Stimulated activated CD8-positive, alpha-beta memory T cell treated with anti-CD3 and anti-CD28 coated beads, Interleukin-7, amount 100 ng/mL, for 24 hours (primary cell): ENCODE data around the gene C20orf141.
"Not testable (repeated sequence)": the region's sequence is repeated elsewhere in the genome, so short reads cannot be mapped to it uniquely, and the experiment has no call there.

ENCODE experiments used
- DNase-seq: peaks from one replicate; pipeline ENCODE4 v3.0.0-alpha.2; 2020; ENCODE audit warnings: low read depth

C20orf141 gene

DNA sequence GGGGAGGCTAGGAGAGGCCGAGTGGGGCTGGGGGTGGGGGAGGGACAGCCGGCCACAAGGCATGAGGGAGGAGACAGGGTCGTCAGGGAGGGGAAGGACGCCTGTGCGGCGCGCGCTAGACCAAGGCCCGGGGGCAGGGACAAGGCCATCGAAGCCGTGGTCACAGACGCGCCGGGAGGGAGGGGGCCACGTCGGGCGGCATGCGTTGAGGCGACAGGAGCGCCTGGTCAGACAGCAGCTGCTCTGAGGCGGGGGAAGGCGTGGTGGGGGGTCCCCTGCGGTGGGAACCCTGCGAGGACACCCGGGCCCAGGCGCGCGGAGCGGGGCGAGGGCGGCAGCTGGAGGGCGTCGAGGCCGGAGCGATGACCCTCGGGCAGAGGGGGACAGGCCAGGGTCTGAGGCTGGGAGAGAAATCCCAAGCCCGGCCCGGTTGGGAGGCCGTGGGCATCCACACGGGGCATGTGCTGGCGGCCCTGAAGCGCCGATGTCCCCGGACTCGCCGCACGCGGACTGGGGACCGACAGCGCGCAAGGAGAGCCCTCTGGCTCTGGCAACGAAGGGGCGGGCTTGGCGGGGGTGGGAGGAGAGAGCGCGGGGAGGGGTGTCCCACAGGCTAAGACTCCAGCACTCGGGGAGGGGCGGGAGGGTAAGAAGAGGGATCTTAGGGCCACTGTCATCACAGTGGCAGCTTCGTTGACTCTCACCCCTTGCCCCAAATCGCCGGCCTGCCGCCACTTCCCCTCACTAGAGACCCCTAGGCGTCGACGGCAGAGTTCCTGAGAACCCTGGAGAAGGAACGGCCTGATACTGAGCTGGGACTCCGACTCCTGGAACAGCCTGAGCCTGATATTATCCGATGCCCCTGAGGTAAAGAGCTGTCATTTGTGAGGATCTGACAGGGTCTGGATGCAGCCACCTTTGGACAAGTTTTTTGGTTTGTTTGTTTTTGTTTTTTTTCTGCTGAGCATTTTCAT is 6.4 kb downstream of the C20orf141 start:
- DNase-seq = no peak

DNA sequence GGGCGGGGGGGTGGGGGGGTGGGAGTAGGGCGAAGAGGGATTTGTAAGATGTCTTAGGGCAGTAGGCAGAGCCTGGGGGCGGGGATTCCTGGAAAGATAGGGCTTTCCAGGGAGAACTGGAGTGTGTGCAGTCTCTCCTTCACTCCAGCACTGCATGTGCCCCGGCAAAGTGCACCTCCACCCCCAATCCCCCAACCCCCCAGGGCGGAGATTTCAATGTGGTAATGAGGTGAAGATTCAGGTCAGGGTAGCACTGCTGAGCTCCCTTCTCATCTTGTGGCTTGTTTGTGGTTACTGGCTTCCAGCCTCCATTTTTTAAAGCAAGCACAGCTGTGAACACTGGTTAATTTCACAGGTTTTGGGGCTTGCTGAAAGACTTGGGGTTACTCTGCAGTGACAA is 7.3 kb downstream of the C20orf141 start:
- no peak for DNase-seq

DNA sequence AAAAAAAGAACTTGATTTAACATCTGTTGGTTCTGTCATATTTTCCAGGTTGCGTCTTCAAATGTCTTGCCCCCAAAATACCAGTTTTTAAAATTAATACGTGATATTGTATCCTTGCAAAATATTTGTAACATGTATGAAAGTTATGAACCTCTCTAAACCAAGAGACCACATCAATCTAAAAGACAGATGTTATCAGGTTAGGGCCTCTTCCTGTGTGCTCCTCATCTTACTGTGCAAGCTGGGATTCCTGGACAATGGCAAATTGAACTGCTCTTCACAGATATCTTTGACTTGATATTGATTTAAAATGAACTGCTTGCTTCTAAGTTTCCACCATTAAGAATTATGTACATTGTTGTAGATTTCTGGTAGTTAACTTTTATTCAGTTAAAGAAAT is 11.0 kb downstream of the C20orf141 start:
- DNase-seq = no peak

DNA sequence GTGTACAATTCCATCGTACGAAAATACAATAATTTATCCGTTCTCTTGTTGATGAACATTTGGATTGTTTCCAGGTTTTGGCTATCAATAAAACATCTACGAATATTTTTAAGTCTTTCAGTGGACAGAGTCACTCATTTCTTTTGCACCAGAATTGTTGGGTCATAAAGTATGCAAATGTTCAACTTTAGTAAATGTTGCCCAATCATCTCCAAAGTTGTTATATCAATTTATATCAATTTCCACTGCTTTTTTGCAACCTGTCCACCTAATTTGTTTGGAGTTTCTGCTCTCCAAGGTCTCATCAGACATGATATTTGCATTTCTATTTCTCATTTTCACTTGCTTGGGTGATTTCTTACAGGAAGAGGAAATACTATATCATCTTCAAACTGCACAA is 11.9 kb downstream of the C20orf141 start:
- no peak for DNase-seq

DNA sequence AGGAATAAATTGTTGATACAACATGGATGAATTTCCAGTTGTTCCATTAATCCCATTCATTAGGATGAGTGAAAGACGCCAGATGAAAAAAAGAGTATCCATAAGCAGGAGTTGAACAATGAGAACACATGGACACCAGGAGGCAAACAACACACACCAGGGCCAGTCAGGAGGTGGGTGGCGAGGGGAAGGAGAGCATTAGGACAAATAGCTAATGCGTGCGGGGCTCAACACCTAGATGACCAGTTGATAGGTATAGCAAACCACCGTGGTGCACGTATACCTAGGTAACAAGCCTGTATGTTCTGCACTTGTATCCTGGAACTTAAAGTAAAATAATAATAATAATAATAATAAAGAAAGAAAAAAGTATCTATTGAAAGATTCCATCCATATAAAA is 14.6 kb downstream of the C20orf141 start:
- no peak for DNase-seq

DNA sequence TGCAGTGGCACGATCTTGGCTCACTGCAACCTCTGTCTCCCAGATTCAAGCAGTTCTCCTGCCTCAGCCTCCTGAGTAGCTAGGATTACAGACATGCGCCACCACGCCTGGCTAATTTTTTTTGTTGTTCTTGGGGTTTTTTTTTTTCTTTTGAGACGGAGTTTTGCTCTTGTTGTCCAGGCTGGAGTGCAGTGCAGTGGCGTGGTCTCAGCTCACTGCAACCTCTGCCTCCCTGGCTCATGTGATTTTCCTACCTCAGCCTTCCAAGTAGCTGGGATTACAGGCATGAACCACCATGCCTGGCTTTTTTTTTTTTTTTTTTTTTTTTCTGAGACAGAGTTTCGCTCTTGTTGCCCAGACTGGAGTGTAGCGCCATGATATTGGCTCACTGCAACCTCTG is 16.4 kb downstream of the C20orf141 start:
- DNase-seq = not testable (repeated sequence)

DNA sequence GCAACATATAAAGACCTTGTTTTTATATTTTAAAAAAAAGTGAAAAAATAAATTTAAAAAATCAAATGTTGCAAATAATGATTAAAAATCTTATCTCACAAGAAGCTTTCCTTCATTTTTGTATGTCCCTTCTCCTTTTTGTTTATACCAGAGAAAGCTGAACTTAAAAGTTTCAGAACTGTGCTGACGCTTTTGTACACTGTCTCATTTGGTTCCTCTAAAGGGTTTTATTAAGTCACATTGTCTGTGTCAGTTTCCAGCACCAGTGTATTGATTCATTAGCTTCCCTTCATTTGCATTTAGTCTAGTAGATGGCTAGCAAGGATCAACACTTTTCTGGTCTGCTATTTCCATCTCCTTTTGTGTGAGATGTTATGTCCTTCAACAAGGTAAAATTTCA is 19.0 kb downstream of the C20orf141 start:
- no peak for DNase-seq

DNA sequence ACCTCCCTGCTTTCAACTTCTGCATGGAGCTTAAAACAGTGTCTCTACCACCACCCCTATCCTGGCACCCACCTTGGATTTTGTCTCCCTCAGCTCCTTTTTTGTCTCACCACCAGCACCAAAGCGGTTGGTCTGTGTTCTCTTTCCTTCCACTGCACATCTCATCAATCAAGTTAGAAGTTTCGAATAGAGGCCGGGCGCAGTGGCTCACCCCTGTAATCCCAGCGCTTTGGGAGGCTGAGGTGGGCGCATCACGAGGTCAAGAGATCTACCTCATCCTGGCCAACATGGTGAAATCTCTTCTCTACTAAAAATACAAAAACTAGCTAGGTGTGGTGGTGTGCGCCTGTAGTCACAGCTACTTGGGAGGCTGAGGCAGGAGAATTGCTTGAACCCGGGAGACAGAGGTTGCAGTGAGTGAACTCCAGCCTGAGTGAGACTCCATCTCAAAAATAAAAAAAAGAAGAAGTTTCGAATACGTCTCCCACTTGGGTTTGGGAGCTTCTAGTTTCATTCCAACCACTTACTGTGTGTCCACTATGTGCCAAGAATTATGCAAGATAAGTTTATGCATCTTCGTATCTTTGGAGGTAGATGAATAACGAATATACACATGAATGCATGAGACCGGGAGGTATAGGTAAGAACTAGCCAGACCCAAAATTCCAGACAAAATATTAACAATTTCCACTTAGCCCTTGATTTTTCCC is 19.8 kb downstream of the C20orf141 start:
- no peak for DNase-seq

DNA sequence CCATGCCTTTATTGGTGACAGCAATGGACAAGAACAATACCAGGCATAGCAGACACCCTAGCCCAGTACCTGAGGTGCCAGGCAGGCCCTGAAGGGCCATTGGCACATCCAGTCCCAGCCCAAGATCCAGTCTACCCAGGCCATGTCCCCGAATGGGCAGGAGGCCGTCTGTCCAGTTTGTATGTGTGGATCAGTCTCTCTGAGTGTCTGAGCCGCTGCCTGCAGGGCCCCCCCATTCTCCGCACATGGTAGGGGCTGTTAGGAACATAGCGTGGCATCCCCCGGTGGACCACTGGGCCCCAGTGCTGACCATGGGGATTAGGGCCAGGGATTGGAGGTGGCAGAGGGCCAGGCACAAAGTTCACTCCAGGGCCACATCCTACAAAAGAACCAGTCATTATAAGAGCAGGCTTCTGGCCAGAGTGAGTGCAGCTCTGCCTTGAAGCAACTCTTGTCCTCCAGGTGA is 20.6 kb downstream of the C20orf141 start:
- DNase-seq = no peak

DNA sequence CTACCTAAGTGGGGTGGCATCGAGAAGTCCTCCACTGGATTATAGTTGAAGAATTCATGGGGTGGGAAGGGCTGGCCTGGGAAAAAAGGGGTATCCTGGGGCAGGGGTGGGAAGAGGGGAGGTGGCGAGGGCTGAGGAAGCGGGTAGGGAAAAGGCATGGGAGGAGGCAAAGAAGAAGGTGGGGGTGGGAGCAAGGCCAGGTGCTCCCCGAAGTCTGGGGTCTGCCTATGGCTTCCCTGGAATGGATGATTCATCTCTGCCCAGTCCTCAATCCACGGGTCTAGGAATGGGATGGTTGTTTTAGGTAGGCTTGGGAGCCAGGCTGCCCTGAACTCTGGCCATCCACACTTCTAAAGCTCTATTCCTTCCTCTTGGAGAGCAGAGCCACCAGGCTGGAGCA is 21.2 kb downstream of the C20orf141 start:
- no peak for DNase-seq

DNA sequence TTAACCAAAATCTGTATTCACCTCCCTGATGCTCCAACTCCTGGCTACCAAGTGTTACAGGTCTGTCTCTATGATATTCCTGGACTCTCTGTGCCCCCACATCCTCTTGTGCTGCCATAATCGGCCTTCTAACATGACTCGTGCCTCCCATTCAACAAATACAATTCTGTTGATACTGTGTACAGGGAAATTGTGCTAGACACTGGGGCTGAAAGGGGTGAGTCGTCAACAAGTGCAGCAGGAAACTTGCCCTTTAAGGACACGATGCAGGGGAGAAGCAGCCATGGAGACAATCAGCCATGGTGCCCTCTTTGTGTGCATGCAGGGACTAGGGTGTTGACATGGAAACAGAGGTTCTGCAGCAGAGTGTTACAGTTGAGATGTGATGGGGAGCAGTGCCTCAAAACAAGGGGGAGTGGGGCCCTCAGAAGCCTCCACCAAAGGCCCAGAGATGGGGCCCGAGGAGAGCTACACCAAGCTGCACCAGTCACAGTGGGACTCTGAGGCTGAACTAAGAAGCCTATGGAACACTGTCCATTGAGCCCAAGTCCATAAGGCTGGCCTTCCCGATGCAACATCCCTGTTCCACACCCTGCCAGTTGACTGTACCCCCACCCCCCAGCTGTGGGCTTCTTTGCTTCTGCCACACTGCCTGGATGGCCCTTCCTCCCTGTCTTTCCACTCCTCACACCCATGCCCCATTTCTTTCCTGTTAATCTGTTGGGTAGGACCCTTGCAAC is 22.6 kb downstream of the C20orf141 start:
- DNase-seq = no peak

DNA sequence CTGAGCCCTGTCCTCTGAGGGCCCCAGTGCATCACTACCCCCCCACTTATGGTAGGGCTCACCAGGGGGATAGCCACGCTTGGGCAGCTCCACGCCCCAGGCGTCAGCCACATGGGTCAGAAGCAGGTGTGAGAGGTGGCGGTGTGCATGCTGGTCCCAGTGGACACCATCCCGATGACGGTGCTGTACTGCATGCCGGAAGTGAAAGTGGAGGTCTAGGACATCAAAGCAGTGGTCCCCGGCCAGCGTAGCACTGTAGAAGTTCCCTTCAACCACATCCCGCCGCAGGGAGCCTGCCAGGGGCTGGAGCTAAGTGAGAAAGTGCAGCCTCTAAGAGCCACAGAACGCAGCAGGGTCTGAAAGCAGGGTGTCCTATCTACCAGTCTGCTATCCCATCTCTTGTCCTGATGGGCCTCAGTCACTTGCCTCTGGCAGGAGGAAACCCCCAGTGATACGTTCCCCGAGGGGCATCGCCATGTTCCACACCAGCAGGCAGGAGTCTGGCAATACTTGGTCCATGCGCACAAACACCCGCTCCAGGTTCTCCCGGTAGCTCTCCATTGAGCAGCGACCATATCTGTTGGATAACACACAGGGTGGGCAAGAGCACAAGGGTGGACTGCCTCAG is 23.5 kb downstream of the C20orf141 start:
- DNase-seq = no peak

DNA sequence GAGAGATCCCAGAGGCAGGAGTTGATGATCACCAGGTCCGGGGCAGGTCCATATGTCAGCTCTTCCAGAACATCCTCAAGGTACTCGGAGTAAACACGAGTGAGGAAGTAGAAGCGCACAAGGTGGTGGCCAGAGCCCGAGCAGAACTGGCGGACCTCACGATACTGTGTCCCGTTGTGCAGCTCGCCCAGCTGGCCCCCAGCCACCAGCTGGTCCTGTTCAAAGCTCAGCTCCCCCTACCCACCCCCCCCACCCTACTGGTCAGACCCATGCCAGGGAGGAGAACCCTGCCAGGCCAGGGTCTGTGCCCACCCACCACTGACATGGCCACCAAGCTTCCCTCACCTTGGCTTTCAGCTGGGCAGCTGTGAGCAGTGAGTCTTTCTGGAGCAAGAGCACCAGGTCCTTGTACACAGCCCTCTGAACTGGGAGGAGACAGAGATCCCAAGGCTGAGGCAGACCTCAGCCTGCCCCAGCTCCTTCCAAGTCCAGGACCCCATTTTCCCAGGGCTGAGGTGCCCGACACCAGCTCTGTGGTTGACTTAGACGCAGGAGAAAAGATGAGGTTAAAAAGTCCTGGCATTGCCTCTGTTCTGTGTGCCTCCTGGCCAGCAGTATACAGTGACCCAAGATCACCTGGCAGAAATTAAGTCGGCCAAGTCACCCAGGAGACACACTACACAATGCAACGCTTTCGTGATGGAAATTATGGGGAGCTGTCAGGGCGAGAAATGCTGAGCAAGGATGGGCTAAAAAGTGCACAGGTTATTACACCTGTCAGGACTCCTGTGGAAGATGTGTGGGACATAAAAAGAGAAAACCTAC is 24.3 kb downstream of the C20orf141 start:
- DNase-seq = no peak

DNA sequence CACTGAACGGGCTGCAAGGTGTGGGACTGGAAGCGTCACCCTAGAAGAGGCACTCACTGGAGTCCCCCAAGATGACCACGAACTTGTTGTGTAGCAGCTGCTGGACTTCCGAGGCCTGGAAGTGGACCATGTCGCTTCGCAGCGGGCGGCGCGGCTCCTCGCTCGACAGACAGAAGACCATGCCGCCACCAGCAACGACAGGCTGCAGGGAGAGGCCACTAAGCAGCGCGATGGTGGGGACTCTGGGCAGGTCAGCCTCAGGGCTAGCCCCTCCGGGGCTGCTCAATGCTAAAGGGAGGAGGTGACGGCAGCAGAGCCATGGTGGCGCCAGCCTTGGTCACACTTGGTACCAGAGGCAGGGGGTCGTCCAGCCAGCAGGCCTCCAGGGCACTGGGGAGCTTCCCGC is 24.9 kb downstream of the C20orf141 start:
- no peak for DNase-seq

DNA sequence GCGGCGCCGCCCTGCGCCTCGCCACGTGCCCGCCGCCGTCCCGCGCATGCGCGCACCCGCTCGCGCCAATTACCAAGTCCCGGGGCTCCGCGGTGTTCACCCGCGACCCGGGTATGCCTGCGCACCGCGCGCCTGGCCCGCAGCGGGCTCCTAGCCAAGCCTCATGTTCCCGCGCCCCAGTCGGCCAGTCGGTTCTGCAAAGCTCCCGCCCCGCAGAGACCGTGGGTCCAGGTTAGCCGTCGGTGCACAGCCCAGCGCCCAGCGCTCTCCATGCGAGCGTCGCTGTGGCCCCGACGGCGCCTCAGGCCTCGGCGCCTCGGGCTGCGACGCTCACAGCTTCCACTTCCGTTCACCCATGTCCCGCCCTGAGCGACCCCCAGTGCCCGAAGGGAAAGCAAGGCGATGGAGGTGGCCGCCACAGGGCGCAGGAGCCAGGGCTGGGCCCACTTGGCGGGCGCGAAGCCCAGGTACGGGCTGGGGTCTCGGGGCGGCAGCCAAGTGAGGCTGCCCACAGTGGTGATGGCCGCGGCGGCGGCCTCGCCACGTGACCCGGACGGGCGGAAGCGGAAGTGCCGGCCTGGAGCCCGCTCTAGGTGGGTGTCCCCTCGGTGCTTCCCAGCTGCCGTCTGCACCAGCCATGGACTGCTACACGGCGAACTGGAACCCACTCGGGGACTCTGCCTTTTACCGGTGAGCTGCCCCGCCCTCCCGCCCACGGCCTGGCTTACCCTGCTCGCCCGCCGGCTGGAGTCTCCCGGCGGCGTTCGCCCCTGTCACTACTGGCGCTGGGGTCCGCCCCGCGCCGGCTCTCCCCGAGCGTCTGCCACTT is 25.6 kb downstream of the C20orf141 start, which contains the start of the genes PCED1A and VPS16:
TSS of gene PCED1A (minus strand) at position 518 of the 829 bp plus-strand sequence. CDS start 743 bp downstream, outside the sequence.
TSS of gene VPS16 (plus strand) at position 608 of the 829 bp plus-strand sequence. CDS start at position 638, 30 bp downstream.
- peak; percentile 77 for DNase-seq

DNA sequence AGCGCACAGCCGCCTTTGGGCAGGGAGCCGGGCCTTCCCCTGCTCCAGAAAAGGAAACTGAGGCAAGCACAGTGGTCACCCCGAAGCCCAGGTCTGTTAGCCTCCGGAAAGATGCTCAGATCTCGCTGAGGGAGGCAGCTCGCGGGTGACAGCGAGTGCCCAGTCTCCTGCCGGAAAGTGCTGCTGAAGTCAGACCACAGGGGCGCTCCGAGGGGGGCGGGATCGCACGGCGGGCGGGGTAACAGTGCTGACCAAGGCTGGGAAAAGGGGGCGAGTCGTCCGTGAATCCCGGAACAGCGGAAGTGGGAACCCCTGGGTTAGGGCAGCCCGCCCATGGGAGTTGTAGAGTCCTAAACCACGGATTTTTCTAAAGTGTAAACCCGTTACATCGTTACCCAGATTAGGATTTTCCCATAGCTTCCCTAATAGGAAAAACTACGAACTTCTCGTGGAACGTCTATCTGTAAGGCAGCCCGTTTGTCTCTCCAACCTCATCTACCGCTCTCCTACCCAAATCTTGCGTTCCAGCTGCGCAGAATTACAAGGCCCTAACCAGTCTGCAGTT is 26.3 kb downstream of the C20orf141 start:
- no peak for DNase-seq

DNA sequence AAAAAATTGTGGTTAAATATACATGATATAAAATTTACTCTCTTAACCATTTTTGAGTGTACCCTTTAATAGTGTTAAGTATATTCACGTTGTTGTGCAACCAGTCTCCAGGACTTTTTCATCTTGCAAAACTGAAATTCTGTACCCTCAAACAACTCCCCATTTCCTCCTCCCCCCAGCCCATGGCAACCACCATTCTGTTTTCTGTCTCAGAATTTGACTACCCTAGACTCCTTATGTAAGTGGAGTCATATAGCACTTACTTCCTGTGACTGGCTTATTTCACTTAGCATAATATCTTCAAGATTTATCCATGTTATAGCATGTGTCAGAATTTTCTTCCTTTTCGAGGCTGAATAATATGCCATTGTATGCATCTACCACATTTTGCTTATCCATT is 30.8 kb downstream of the C20orf141 start:
- DNase-seq = no peak

DNA sequence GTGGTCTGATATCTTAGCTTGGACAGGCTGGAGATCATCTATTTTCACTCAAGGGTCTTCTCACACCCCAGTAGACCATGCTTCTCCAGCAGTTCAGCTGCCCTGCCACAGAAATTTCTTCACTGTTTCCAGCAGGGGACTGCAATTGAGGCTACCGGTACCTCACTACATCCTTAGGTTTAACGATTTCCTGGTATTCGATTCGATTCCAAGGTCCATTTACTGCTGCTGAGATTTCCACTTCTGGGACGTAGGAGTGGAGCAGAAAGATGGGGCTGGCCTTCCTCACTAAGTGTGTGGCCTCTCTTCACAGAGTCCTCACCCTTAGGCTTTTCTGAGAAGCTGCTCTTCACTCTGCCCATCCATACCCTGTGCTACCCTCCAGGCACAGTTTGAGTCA is 31.9 kb downstream of the C20orf141 start:
- no peak for DNase-seq

DNA sequence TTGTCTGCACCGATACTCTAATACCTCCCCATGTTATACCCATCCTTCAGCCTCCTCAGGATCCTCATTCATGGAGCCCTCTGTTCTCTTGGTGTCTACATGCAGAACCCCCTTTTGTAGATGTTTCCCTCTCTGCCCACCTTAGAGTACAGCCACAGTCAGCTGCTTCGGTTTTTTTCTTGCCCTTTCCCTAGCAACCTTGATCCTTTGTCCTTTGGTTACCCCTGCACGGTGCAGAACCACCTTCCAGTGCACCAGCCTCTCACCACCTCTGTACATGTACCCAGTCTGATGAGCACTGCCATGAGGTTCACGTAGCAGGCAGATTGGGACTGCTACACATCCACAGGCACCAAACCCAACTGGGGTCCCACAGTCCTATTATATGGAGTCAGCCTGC is 33.0 kb downstream of the C20orf141 start:
- DNase-seq = no peak

DNA sequence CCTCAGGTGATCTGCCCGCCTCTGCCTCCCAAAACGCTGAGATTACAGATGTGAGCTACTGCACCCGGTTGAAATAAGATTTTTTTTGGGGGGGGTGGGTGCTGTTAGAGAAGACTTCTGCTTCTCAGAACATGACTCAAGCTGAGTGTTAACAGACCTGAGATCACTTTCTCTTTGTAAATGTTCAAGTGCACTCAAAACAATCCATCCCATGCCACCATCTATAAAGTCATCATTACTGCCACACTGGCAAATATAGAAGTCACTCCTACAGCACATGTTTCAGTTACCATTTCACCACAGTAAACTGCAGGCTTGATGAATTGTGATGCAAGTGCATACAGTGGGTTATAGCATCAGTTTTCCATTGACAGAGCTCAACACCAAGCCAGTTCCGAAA is 34.7 kb downstream of the C20orf141 start:
- DNase-seq = no peak
